Spleen (tissue), 11 donors: ENCODE results near the gene NOS1AP. TPM values are rescaled to one million over a fixed set of nuclear protein-coding genes. Genes with fewer than 3 reads are reported as not detected.

Experiments
- DNase-seq: peaks from one replicate; pipeline ENCODE4 v3.0.0-alpha.2; 2020
- H3K27ac ChIP-seq, 8 donors: fragments of 200-600 bp; sonication (generic) in 7 of 8; 1 replicate in 4 of 8; 2 replicates in 4 of 8; pipeline versions ENCODE4 v1.5.0 to v1.8.0; 2016 to 2021; ENCODE audit warnings: inconsistent platforms in 4 of 8, mild to moderate bottlenecking in 4 of 8, moderate library complexity in 1 of 8
- H3K27me3 ChIP-seq, 7 donors: fragments of 200-600 bp; sonication (generic) in 6 of 7; replicated peaks in 1 of 7; 1 replicate in 4 of 7; 2 replicates in 3 of 7; pipeline versions ENCODE4 v1.5.0 to v1.8.0; 2016 to 2021; ENCODE audit warnings: inconsistent platforms in 3 of 7, mild to moderate bottlenecking in 1 of 7
- H3K36me3 ChIP-seq, 6 donors: fragments of 200-600 bp; sonication (generic) in 5 of 6; 1 replicate in 4 of 6; 2 replicates in 2 of 6; pipeline versions ENCODE4 v1.5.0 to v1.8.0; 2016 to 2021; ENCODE audit warnings: inconsistent platforms in 2 of 6
- H3K4me1 ChIP-seq, 6 donors: fragments of 200-600 bp; sonication (generic) in 5 of 6; 1 replicate in 3 of 6; 2 replicates in 3 of 6; pipeline versions ENCODE4 v1.5.0 to v1.8.0; 2016 to 2021; ENCODE audit warnings: inconsistent platforms in 3 of 6
- H3K4me3 ChIP-seq, 8 donors: fragments of 200-600 bp; sonication (generic) in 7 of 8; 1 replicate in 4 of 8; 2 replicates in 4 of 8; pipeline versions ENCODE4 v1.5.0 to v1.8.0; 2016 to 2021; ENCODE audit warnings: inconsistent platforms in 4 of 8, mild to moderate bottlenecking in 4 of 8, moderate library complexity in 2 of 8
- H3K9me3 ChIP-seq, 8 donors: fragments of 200-600 bp; sonication (generic) in 7 of 8; 1 replicate in 4 of 8; 2 replicates in 4 of 8; pipeline versions ENCODE4 v1.5.0 to v1.8.0; 2016 to 2021; ENCODE audit warnings: inconsistent platforms in 4 of 8
- CTCF ChIP-seq, 11 experiments: fragments of 200-600 bp in 7 of 11; fragments of 450-650 bp in 4 of 11; sonication (generic) in 4 of 11; IDR thresholded peaks in 8 of 11; conservative IDR thresholded peaks in 3 of 11; 1 replicate in 7 of 11; 2 replicates in 4 of 11; pipeline versions ENCODE4 v1.4.0 to v1.8.0; 2016 to 2021; ENCODE audit warnings: antibody characterized with exemption in 11 of 11, inconsistent platforms in 4 of 11, mild to moderate bottlenecking in 1 of 11
- POLR2A ChIP-seq, 3 donors: fragments of 450-650 bp; IDR thresholded peaks; one replicate each; pipeline ENCODE4 v1.5.1; 2017; ENCODE audit warnings: antibody characterized with exemption in 3 of 3, mild to moderate bottlenecking in 1 of 3
- POLR2AphosphoS5 ChIP-seq, 3 donors: sonication (generic); formaldehyde crosslinking; IDR thresholded peaks; one replicate each; pipeline ENCODE4 v1.5.1; 2017; ENCODE audit warnings: antibody characterized with exemption in 3 of 3
- whole genome bisulfite sequencing, 5 donors: extraction: QIAGEN DNeasy Blood & Tissue Kit in 3 of 5; methylation state at CpG; one replicate each; pipeline versions ENCODE4 v1.1.5 to v1.1.7; 2013 to 2018; 5-methylcytosine and 5-hydroxymethylcytosine counted together
- intact Hi-C: fragments of 100-400 bp; cut with DNase I; formaldehyde crosslinking; loops from one replicate; pipeline ENCODE4 v1.15.0; 2023; ENCODE audit warnings: low total_unique reads
- polyA plus RNA-seq, 3 donors: library from polyadenylated mRNA; stranded (reverse); fragments of 200-250 nt; gene quantifications; one replicate each; pipeline ENCODE4 v1.2.1, GENCODE V29; 2013
- total RNA-seq, 7 donors: library from RNA; depleted of rRNA in 3 of 7; stranded (reverse); fragments of >200 nt in 3 of 7; fragmentation: NEBNext Ultra II Directional in 4 of 7; extraction: Animal tissue kit (Norgen Biotek cat#: 25700) in 4 of 7; gene quantifications; one replicate each; pipeline versions ENCODE4 v1.1.0 to v1.2.1, GENCODE V29; 2016 to 2021
- donor health status: healthy with polysubstance abuse.
- donor health status: DM: no; HTN: no; CAD: no; lungs with moderate emphysema.
- donor health status: DM: no; HTN: no; CAD: no.
- donor health status: Bipolar disorder and iron deficiency.
- donor health status: healthy.
- donor health status: DM: no; HTN: no; CAD: no.
- donor health status: DM: yes; HTN: yes; CAD: no.

The NOS1AP gene
- total and polyA plus RNA-seq, 10 donors, result 0.16 to 1.7 (median 0.60) TPM; not detected in 2

- intact Hi-C loops, result no loop called here
- Histone ChIP-seq H3K27me3 (peaks cover 0 to 5% (median 0%) of the 10 kb centered on the region in 7 donors), H3K4me3 (no peak overlapping the region), H3K27ac (no peak overlapping the region), H3K36me3 (no peaks in the 10 kb centered on the region), H3K9me3 (no peaks in the 10 kb centered on the region), H3K4me1 (no peaks in the 10 kb centered on the region)
- no peak for TF ChIP-seq POLR2AphosphoS5 (IDR thresholded peaks at IDR 0.05)
- no peak for TF ChIP-seq POLR2A (IDR thresholded peaks at IDR 0.05)
- no peak for TF ChIP-seq CTCF (IDR thresholded peaks at IDR 0.05 in 8 of 11, conservative IDR thresholded peaks at IDR 0.05 in 3 of 11)
- WGBS, 5 donors, result 57 to 77% (median 72%) methylated on average over 2 of the region's 2 CpGs
- no peak for DNase-seq
These were observed 180.7 kb downstream of the NOS1AP start for GRCh38 chr1:162250004-162250730.

GRCh38 chr1:162251102-162251501 lies 181.6 kb downstream of the NOS1AP start:
- DNase-seq, result no peak
- WGBS, 5 donors, result 83 to 93% (median 87%) methylated on average over 2 of the region's 2 CpGs
- no peak for TF ChIP-seq POLR2AphosphoS5 (IDR thresholded peaks at IDR 0.05)
- intact Hi-C loops, result no loop called here
- Histone ChIP-seq H3K36me3 (no peaks in the 10 kb centered on the region), H3K4me3 (no peak overlapping the region), H3K9me3 (no peaks in the 10 kb centered on the region), H3K27ac (no peak overlapping the region), H3K4me1 (peaks cover 0 to 4% (median 0%) of the 10 kb centered on the region in 6 donors), H3K27me3 (peaks cover 0 to 12% (median 0%) of the 10 kb centered on the region in 7 donors)

- H3K36me3 ChIP-seq, result no peaks in the 10 kb centered on the region
- peaks cover 0 to 4% (median 0%) of the 10 kb centered on the region in 6 donors for H3K4me1 ChIP-seq
- no peak for DNase-seq
- no peak overlapping the region for H3K4me3 ChIP-seq
- intact Hi-C loops, result no loop called here
- WGBS, 5 donors, result 53 to 79% (median 74%) methylated on average over 2 of the region's 2 CpGs
- peaks cover 0 to 15% (median 0%) of the 10 kb centered on the region in 7 donors for H3K27me3 ChIP-seq
- no peak for TF ChIP-seq CTCF (IDR thresholded peaks at IDR 0.05 in 8 of 11, conservative IDR thresholded peaks at IDR 0.05 in 3 of 11)
- TF ChIP-seq POLR2AphosphoS5 (IDR thresholded peaks at IDR 0.05), result no peak
- TF ChIP-seq POLR2A (IDR thresholded peaks at IDR 0.05), result no peak
- no peaks in the 10 kb centered on the region for H3K9me3 ChIP-seq
- no peak overlapping the region for H3K27ac ChIP-seq
These were observed 182.7 kb downstream of the NOS1AP start for GRCh38 chr1:162252214-162252613.

GRCh38 chr1:162253790-162254189 lies 184.3 kb downstream of the NOS1AP start:
- no peaks in the 10 kb centered on the region for H3K9me3 ChIP-seq
- DNase-seq, result no peak
- intact Hi-C loops, result no loop called here
- 76 to 92% (median 86%) methylated on average over 3 of the region's 3 CpGs for WGBS, 5 donors
- no peak overlapping the region for H3K27ac ChIP-seq
- TF ChIP-seq CTCF (IDR thresholded peaks at IDR 0.05 in 8 of 11, conservative IDR thresholded peaks at IDR 0.05 in 3 of 11), result no peak
- TF ChIP-seq POLR2AphosphoS5 (IDR thresholded peaks at IDR 0.05), result no peak
- TF ChIP-seq POLR2A (IDR thresholded peaks at IDR 0.05), result no peak
- no peak overlapping the region for H3K4me3 ChIP-seq
- H3K4me1 ChIP-seq, result peaks cover 0 to 4% (median 0%) of the 10 kb centered on the region in 6 donors
- H3K36me3 ChIP-seq, result no peaks in the 10 kb centered on the region
- peaks cover 0 to 15% (median 0%) of the 10 kb centered on the region in 7 donors for H3K27me3 ChIP-seq
